HTERT RPE-1 (cell line): Measurements from ENCODE around the gene ETV6.

Experiments used
- in situ Hi-C: fragments of 300-500 bp; cut with MboI; formaldehyde crosslinking; loops from 4 replicates; pipeline ENCODE4 v1.14.3; 2020; ENCODE audit warnings: low sequenced_read_pairs

The ETV6 gene

DNA sequence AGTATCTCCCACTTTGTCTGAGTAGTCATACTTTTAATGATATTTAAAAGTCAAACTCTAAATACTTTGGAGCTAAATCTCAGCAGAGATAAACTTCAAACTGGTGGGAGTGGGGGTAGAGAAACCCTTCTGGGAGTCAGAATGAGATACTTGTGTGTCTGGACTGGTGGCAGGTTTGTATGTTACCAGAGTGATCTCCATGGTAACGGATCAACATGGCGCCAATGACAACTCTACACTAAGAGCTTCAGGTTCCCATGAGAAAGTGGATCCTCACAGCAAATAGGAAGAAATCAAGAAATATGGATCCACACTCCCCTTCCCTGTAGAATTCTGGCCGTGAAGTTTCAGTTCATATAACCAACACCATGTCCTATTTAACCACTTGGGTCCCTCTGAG lies 121.9 kb downstream of the ETV6 start:
- in situ Hi-C loops: no loop called here

DNA sequence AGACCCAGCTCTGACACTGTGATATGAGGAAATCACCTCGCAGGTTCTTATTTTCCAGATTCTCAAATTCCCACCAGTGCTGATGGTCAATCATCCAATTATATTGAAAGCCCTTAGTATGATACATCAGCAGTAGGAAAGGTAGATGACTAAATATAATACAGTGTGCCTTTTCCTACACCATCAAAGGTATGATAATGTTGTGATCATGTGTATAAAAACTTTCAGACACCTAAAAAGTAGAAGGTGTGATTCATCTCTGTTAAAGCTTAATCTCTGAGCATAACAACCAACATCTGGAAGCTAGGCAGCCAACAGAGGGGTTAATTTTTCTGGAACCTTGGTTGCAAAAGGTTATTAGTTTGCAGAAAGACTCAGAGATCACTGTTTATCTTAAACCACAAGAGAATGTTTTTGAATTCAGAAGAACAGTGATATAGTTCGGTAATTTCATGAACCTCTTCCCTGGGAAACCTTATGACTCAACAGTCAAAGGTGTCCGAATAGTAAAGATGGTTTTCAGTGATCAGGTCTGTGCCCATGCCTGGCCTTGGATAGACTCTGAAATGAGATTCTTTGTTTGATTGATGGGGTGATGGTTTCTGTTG lies 122.5 kb downstream of the ETV6 start:
- in situ Hi-C loops: no loop called here

DNA sequence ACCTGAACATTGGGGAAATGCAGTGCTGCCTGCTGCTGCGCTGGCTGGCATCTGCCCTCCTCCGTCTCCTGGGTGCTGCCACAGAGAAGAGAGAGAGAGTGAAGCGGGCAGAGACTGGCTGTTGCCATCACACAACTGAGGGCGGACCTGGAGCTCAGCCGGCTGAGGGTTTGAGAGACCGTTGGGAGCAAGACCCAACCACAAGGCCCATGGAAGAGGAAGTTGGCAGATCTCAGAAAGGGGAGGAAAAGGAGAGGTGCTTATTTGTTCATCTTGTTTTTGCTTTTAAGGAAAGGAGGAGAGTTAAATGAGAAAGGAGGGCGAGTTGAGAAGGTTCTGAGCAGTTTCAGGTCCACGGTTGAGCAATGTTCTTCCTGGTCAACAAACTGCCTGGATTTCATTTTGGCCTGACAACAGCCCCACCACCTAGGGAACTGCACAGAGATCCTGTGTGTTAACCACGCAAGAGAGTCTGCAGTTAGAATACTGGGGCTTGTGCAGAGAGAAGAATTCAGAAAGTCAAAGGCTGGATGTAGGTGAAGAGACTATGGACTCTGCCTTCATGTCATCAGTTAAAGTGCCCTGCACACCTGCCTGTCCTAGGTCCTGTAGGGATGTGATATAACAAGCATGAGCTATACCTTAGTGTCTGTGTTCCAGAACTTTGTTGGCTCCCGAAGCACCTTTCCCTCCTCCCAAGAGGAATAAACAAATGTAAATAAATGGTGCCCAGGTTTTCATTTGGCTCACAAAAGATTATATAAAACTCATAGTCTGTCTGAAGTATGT lies 124.6 kb downstream of the ETV6 start:
- in situ Hi-C loops: no loop called here

DNA sequence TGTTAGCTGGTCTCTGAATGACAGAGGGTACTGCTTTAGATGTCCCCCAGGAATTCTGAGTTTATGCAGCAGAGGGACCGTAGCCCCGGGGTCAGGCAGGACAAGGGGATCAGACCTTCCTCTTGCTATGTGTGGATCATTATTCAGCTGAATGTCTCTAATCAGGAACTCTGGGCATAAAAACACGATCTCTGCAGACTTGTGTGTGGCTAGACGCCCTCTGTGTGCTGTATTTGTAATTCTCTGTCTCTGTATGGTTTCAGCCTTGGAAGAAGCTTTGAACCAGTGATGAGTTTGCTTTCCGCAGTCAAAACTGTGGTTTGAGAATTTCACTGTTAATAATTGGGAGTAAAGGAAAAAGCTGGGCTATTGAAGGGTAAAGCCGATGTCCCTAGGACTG lies 125.3 kb downstream of the ETV6 start:
- in situ Hi-C loops: no loop called here

DNA sequence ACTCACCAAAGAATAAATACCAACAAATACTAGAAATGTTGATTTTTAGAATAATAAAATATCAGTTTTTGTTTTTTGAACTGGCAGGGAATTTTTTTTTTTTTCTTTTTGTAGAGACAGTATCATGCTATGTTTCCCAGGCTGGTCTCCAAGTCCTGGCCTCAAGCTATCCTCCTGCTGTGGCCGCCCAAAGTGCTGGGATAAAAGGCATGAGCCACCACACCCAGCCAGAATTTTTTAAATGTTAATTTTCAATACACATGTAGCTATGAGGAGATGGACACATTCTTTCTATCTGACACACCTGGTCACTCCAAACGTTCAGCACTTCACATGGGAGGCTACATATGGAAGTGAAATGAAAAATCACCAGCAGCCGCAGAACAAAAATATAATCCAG lies 126.8 kb downstream of the ETV6 start:
- in situ Hi-C loops: no loop called here

DNA sequence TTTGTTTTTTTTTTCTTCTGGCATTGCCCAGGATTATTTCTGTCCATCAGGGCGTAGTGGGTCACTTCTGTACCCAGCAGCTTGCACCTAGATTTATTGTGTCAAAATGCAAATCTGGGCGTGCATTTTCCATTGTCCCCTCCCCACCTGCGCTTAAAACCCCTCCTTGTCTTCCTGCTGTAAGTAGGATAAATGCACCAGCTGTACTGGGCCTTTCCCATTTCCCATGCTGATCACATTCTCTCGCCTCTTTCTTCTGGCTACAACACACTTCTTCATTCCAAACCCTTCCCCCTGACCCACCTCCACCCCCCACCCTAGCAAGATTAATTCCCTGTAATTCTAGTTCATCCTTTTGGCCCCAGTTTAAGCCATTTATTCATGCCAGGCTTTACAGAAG lies 128.0 kb downstream of the ETV6 start:
- in situ Hi-C loops: no loop called here

DNA sequence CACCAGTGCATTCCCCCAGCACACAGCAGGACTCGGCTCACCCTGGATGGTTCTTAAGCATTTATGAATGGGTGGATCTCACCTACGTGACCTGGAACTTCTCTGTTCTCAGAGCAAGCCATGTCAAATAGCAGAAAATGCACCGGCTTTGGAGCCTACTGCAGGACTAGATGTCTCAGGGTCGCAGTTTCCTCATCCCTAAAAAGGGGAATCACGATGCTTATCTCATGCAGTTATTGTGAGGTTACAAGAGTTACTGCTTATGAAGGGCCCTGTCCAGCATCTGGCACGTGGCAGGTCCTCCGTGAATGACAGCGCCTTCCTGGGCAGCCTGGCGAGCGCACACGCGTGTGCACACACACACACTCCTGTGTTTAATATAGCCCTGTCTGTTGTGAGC lies 128.5 kb downstream of the ETV6 start:
- in situ Hi-C loops: no loop called here

DNA sequence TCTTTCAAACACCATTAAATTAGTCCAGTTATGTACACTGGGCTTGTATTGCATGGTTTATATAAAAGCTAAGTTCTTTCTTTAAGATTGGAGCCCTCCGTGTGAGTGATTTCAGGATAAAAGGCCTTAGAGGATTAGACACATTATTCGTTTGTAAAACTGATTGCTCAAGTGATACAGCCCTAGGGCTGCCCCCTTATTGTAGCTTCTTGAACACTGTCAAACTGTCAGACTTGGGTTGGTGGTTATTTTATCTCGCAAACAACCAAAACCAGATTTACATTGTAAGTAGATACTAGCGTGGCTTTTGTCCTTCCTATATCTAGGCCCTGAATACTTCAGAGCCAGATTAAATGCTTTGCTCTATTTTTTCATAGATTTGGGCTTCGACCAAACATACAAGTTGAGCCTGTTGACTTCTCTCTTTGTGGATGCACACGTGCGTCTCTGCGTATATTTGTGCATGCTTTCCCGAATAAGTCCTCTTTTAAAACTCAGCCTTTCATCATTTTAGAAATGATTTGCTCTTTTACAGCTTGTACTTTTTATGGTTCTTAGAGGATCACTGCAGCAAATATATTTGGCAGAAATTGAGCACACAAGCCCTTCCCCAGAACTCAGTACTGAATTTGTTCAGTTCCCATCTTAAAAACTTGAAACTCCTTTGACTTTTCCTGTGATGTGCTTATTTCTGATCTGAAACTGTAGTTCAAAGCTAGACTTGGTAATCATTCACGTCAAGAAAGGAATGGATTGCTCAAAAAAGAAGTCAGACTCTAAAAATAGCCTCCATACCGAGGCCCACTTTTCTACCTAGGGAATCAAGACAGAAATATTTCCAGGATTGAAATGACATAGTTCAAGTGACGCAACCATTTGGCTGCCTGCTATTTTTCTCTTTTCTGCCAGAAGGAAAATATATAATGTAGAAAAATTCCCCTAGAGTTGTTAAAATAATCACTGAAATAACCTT lies 129.5 kb downstream of the ETV6 start:
- in situ Hi-C loops: no loop called here

DNA sequence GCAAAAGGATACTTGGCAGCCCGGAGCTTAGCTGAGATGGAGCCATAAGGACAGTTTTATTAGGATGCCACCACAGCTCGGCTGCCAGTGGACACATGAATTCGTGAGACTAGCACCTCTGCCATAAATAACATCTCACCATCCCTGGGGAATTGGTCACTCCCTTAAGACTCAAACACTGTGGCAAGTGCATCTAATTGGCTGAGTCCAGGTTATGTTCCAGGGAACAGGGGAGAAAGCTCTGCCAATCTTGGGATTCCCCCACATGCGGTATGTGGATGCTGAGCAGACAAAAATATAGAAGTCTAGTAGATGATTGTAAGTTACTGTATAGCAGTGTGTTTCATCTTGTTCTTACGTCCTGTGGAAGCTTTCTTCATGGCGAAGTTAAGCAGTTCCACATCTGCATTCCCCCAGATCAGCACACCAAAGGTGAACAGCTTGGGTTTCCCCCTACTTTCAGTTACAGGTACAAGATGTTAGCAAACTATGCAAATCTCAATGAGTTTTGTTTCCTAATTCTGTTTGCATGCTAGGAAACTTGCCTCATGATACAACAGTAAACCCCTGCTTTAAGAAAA lies 131.1 kb downstream of the ETV6 start:
- in situ Hi-C loops: no loop called here

DNA sequence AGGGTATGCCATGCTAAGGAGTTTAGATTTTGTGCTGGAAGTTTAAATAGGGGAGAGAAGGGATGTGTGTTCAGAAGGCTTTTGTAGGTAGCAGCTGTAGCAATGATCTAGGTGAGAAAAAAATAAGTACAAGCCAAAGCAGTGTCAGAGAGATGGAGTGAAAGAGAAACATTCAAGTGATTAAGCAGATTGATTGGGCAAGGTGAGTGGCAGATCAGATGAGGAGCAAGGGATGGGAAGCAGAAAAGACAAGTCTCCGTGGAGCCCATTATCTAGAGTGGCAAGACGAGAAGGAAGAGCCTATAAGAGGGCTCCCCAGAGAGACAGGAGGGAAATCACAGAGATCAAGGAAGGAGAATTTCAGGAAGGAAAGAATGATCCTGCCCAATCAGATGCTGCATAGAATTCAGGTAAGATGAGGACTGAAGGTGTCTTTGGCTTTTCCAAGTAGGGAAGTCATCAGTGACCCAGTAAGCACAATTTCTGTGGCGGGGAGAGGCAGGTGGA lies 133.5 kb downstream of the ETV6 start:
- in situ Hi-C loops: no loop called here

DNA sequence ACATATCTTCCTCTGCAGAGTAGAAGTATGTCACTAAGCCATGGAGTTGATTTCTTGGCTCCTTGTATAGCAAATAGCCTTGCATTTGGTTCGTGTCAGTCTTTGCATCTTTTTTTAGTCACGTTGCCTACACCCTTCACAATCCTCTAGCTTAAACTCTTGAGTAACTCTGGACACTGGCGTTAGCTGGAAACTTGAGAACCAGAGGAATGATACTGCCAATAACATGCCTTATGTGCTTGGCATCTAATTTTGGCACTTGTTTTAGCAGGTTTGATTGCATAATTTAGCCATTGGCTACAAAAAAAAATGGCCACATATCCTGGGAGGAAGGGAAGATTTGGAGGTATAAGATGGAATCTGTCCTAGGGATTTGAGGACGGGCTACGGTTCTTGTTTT lies 136.2 kb downstream of the ETV6 start:
- in situ Hi-C loops: no loop called here

DNA sequence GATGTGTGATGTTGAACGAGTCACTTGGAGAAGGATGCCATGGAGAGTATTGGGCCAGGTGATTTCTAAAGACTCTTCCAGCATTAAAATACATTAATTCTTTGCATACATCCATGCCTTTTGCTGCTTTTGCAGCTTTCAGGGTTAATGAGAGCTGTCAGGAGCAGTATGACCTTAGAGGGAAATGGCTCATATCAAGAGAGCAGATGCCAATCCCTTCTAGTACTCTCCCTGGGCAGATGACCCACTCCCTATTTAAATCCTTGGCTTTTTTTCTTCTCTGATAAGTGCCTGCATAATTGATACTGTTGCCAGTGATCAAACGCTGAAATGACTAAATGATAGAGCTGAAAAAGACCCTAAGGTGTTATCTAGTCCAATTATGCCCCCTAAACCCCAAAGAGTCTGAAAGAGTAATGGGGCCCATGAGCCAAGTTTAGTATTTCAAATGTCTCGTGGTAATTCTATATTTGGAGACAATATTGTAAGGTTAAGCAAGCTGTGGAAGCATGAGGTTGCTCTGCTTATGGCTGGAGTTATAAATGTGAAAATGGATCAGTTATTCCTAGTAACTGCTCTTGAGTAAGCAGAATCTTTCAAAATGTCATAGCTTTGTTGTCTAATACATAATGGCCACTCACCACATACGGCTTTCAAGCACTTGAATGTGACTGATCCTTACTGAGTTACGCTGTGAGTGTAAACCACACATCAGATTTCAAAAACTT lies 137.3 kb downstream of the ETV6 start:
- in situ Hi-C loops: no loop called here

DNA sequence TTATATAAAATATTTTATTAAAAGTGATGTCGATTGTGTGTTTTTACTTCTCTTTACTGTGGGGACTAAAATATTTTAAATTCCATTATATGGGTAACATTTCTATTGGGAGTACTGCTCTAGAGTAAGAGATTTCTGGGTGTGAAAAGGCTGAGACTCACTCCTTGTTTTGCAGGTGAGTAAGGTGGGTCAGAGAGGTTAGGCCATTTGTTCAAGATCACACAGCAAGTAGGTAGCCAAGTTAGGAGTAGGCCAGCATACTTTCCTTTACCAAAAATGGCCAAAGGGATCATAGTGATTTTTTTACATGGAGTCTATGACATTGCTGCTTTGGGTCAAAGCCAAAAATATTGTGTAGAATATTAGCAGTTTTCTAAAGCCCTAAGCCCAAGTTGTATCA lies 138.0 kb downstream of the ETV6 start:
- in situ Hi-C loops: no loop called here

DNA sequence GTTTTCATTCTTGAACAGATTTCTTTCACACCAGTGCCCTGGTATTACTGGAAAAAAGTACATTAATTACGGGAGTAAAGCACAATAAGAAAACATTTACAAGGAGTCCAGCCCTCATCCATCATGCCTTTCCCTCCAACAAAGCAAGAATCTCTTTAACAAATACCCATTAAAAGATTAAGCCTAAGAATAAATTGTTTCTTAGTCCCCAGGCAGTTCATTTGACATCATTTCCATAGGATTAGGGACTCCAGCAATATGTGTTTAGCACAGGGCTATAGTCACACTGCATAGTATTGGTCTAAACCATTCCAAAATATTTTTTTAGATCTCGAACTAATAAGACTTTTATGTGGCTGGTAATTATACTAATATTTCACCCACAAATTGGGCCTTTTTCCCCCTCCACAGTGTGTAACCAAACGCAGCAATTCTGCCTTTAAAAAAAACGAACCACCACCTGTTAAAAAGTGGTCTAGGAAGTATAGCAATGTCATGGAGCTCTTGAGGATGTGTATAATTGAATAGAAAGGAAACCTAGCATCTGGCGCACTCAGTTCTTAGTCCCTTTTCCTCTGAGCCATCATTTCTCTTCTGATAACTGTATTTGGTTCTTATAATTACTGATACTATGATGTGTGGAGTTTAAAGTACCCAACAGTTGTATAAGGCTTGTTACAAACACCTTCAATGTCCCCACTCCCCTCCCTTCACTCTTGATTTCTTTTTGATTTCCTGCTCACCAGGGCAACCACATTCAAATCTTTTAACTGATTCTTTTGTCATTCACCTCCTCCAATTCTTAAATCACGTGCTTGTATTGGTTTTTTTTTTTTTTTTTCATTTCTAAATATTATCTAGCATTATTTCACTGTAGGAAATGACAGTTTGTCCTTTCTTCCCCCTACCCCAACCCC lies 138.7 kb downstream of the ETV6 start:
- in situ Hi-C loops: no loop called here

DNA sequence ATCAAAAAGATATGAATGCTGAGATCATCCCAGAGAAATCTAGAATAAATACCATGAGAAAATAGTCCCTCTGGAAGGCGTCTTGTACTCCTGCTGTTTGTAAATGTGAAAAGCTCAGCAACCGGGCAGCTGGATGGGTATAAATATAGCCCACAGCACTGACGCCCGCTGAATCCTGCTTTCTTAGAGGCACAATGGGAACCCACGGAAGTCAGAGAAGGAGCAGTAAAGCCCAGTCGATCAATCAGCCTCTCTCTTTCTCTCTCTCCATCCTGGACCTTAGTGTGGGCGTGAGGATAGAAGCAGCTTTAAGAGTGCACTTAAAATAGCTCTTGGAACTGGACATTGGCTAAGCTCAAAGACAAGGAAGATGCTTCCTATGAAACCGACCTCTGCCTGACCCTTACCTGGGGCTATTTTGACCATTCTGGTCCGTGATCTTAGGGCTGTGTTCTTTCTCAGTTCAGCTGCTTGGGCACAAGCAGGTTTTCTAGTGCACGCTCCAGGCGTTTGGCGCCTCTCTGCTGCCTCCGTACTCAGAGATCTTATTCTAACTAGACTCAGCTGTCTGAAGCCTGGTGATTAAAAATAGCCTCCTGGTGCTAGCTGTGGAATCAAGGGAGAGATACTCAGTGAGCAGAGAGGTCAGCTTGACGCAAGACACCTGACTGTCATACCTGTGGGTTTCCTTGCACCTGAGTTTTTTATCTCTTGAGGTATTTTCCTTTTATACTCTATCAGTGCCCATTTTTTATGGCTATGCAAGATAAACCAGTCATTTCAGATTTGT lies 144.6 kb downstream of the ETV6 start:
- in situ Hi-C loops: no loop called here

DNA sequence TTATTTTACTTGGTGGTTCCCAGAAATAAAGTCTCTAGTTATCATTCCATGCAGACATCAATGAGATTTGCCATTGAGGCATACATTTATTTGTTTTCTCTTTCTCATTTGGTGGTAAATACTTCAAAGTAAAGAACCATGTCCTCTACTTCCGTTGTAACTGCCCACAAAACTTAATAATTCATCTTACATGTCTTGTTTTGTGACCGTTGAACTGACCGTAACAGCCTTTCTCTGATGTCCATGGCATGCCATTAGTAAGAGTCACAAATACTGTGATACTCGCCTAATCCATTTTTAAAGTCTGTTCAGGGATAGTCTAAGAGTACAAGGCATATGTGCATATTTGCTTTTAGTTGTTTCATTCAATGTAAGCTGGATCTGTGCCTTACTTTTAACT lies 145.3 kb downstream of the ETV6 start:
- in situ Hi-C loops: no loop called here

DNA sequence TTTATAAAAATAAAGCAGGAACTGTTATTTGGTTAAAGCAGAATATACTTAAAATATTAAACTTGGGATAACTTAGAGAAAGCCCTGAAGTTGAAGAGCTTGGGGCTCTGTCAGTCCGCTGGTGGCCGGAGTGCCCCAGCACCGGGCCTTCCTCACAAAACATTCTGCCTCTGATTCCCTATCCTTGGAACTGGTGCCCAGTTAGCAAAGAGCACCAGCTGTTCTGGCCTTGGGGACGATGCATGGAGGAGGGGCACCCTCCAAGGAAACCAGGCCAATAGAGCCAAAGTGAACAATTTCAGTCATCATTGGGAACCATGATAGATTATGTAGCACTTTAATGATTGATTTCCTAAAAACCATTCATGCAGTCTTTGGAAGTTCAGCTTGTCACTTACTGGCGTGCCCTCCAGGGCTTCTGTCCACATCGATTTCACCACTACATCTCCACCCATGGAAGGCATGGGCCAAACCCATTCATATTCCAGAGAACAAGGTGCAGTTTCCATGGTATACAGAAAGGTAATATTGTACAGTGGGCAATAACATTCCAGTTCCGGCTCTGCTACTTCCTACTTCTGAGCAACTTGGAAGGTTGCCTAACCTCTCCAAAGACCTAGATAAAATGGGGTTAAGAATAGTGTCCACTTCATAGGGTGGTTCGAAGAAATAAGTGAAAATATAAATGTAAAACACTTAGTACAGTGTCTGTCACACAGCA lies 145.9 kb downstream of the ETV6 start:
- in situ Hi-C loops: no loop called here

DNA sequence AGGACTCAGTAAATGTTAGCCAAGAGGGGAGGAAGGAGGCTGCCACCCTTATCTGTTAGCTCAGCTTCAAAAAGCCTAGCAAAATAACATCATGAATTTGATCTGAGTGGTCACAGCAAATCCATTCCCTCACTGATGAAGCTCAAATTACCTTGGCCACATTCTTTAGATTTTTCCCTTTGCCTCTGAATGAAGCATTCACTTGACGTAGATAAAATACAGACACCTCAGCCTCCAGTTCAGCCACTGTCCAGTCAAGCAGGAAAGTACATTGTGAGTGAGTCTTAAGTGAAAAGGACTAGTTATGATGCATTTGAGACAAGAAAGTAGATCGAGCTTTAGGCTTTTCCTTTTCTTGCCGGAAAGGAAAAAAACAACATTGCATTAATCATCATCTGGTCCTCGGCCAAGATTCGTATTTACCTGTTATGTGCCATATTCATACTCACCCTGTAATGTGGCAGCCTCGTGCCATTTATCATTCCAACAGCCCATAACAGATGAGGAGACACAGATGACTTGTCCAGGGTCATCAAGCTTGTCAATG lies 146.5 kb downstream of the ETV6 start:
- in situ Hi-C loops: no loop called here
